NCI-H1092 (cell line): ENCODE results near the gene COL4A1.

Source experiments
- DNase-seq: peaks from one replicate; lab custom pipeline; 2025; lab: John Stamatoyannopoulos, UW

COL4A1 gene

DNA sequence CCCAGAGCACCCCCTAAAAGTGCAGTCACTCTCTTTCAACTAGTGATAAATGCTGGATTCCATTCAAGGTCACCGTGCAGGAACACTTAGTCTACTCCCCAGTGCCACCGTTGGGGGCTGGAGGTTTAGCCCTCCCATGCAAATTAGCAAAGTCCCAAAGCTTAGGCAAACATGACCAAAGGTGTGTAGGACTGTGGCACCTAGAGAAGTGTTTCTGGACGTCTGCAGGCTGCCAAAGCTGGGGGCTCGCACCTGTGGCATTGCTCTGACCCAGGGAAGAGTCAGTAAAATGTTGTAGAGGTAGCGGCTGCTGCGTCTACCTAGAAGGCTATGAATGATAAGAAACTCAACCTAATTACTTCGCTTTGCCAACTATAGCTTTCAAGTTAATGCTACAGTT, 13.9 kb downstream of the COL4A1 start:
- no peak for DNase-seq

DNA sequence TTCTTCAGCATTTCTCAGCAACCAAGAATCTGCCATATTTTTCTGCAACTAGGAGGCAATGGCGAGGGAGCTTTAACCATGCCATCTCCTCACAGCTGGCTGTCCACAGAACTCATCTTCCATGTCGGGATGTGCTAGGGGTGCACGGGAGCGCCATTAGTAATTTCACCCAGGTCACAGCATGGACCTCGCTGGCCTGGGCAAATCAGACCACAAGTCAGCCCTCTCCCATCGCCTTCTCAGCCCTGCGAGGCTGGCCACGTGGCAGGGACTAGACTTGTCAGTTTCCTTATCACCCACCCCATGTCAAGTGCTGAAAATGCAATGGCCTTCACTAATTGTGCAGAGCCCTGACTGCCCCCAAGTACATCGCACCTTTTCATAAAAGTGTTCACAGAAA, 15.7 kb downstream of the COL4A1 start:
- DNase-seq = no peak

DNA sequence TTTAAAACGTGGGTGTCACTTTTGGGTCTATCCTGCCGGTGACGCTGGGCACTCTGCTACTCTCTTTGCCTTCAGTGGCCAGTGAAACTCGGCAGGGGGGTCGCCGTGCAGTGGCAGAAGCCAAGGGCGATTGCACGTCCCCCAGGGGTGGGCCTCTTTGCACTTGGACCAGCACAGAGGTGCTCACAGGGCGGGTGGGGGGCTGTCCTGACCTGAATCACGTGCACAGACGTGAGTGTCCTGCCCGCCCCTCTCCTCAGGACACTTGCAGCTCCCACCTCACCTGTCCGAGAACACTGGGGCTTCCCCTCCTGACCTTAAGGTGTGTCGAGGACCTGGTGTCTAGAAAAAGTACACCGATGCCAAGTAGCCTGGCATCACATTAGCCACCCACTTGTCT, 16.1 kb downstream of the COL4A1 start:
- no peak for DNase-seq

DNA sequence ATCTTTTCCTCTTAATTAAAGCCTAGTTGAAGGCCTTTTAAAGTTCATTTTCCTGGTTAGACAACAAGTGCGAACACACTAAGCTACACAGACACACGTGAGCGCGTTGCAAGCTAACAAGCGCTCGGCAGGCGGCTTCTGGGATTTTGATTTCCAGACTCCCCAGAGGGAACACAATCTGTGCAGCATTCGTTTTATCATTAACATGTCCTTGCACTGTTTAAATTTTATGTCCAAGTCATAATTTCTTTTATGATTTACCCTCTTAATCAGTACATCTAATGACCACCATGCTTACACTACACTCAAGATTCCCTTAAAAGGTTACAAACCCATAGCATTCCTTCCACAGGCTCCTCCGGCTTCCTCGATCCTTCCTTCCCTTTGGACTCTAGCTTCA, 16.8 kb downstream of the COL4A1 start:
- DNase-seq = no peak

DNA sequence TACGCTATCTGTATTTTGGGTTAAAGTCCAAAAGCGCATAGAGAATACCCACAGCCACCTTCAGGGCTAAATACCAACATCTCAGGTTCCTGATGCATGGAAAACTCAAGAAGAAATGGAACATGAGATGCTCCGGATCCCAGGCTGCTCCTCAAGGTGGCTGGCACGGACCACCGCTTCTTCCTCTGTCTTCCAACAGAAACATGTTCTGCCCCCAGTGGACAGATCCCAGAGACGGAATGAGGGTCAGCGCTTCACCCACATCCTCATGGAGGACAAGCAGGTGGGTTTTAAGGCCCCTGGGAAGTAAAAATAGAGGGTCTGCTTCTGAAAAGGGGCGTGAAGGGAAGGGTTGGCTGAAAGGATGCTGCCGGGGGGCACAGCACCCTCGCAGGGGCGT, 17.3 kb downstream of the COL4A1 start:
- DNase-seq = no peak

DNA sequence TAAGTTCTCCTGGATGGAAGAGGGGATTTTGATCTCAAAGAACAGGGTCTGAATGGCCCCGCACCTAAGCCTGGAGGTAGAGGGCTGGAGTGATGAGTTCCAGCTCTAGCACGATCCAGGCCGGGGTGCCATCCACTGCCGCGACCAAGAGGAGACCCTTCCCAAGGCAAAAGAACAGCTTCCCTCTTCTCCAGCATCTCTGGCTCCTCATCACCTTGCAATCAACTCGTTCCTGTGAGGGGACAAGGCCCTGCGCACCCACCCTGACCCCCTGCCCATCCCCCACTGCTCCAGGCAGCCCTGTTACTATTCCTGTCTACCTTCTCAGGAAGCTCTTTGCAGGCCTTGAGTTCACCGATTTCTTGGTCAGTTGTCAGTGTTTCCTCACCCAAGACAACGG, 17.8 kb downstream of the COL4A1 start:
- DNase-seq = no peak

DNA sequence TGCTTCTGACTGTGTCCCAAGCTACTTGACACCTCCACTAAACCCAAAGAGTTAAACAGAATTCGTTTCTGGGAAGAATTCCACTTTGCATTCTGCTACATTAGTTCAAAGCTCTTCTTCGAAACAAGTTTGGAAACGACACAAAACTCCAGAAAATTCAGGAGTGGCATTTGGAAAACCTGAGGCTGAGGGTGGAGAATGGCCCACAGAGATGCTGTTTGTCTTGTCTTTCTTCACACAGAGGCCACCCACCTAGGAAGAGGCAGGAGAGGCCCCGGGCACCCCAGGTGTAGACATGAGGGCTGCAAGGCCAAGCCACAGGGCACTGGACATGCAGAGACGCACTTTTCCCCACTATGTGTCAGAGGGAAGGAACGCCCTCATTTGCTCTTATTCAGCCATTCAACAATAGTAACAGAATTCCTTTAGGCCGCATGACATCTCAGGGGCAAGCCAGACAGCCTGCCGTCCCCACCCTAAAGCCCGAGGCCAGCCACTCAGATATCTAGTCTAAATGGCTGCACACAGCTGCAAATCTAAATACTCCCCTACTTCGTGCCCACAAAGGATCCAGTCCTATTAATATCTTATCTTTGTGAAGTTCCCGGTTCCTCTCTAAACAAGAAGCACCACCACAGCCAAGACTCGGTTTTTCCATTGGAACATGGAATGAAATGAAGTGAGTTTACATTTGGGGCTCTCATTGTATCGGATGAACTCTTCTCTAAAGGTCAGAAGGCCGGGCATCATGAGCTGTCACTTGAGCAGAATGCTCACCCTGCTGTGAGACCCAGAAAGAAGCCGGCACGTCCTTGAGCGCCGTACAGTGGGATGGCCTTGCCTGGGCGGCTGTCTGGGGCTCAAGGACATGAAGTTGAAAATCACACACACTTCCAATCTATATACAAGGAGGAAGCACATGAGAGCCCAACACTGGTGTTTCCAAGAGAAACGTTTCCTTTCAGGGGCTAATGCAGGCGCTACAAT, 19.8 kb downstream of the COL4A1 start:
- no peak for DNase-seq

DNA sequence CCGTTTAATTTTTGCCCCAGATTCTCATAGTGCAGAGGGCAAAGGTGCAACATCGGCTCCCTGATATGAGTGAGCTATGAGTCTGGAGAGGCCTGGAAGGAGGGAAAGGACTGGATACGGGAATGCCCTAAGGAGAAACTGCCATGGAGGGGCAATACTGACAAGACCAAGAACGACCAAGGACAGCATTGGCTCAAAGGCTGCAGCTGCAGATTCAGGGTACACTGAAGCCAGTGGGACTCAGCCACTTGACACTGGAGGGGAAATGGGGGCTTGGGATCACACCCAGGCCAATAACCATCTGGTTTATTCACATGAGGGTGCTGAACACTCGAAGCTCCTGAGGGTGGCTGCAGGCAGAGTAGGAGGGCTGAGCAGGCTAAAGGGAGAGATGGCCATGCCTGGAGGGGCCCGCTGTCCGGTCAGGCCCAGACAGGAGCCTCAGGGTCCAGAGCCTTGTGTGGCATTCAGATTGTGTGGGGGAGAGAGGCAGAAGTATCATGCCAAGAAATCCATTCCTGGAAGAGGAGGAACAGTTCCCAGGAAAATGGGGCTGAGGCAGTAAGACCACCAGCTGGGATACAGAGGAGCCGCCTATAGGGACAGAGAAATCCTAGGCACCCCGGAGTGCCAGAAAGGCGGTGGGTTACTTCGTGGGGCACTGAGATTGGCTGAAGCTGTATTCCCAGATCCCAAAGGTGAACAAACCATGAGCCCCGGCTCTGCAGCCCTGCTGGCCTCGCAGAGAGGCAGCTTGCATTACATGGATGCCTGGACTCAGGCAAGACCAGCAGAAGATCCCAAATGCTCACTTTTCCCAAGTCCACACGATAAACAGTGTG, 20.7 kb downstream of the COL4A1 start:
- no peak for DNase-seq

DNA sequence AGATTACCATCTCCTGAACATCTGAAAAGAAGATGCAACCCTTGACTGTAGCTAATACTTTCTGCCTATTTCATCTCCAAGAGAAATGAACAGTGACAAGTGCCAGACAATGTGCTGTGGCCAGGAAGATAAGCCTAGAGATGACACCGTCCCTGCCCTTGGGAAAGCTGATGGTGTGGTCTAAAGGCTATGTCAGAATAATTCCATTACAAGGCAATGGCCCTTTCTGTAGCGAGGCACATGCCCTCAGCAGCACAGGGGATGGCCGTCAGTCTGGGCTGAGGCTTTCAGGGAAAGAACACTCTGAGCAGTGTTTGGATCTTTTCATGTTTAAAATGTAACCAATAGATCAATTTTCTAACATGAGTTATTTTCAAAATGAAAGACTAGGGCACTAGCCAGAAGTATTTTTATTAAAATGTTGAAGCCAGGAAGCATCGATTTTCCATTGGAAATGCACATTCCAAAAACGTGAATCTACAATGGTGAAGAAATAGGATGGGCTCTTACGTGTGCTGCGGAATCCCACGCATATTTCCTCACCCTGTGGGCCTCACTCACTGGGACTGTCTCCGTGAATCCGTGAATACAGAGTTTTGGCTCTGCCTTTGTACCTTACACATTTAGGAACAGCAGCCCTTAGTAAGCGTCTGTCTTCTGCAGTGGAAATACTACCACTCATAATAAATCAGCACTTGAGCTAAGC, 22.0 kb downstream of the COL4A1 start:
- DNase-seq = no peak

DNA sequence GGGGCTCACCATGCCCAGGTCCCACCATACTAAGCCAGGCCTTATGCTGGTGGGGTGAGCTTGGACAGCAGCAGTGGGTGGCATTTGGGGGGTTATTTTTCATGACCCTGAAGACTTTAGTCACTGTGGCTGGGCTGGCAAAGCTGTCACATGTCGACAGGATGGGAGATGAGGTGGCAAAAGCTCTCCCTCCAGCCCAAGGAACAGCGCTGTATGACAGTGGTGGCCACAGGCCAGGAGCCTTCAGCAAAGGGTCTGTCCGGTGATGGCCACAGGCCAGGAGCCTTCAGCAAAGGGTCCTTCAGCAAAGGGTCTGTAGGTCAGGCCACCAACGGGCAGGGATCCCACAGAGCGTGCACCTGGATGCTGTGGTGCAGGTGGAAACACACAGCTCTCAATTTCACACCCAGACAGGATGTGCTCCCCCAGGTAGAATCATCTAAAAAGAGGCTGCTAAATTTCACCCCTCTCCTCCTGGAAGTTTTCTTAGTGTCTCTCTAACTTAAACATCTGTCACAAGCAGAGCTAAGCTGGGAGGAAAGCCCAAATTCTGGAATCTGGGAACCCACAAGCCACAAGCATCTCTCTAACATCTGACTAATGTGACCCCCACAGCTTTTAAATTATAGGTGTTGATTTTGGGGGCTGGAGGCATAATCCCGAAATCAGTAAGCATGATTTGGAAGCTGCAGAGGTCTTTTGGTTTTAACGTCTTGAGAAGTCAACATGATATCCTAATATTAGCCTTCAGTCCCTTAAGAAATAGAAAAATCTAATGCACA, 23.0 kb downstream of the COL4A1 start:
- no peak for DNase-seq

DNA sequence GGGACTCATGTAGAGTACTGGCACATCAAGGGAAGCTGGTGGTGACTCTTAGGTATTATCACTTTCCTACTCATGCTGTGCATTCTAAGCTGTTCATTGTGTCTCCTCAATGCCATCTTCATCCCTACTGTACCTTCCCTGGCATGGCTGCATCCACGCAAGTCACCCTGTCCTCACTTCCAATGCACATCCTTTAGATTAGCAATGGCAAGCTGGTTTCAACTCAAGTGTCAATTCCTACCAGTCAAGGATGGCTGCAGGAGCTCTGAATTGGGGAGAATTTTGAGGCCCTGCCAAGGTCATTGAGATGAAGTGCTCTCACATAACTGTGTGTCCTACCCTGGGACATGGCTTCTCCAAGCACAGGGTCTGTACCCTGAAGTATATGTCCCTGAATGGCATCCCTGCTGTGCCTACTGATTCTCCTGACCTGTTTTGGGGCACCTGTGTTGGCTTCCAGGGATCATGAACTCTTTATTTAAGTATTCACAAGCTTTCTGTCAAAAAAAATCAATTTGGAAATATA, 24.6 kb downstream of the COL4A1 start:
- no peak for DNase-seq

DNA sequence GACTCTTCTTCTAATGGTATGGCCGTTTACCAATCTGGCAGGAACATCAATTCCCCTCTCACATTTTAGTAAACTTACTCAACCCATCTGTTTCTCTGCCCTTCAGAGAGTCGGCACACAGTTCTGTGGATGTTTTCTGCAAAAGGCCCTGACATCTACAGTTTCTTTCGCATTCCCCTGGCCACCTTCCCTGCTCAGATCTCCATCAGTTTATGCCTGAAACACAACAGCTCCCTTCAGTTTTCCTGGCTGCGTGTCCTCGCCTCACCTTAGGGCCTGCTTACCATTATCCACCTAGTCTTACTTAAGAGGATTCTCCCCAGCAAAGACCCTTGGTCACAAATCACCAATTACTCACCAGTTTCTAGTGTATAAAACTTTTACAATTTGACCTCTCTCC, 25.2 kb downstream of the COL4A1 start:
- no peak for DNase-seq

DNA sequence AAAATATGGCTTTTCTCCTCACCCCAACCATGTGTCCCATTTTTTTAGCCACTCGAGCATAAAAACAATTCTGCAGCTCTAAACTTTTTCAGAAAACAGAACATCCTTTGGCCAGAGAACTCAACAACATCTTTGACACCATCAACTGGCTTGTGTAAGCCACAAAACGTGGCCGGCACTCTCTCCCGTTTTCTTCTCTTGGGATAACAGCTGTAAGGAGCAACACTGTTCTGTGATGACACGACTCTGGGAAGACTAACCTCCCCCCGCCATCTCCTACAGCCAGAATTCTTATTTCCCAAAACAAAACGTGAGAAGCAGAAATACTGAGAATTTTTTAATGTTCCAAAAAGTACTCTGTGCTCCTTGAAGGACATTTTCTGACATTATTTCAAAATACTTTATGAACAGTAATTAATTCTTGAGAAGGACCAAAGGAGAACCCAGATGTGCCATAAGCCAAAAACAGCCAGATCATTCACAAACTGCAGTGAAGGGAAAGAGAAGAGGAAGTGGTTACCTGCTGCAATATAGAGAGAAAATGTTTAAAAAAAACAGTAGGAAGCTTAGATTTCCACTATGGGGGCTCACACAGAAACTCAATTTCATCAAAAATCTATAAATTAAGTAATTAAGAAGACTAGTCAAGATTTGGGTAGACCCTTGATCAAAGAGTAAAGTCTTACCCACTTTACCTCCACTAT, 25.8 kb downstream of the COL4A1 start:
- DNase-seq = no peak

DNA sequence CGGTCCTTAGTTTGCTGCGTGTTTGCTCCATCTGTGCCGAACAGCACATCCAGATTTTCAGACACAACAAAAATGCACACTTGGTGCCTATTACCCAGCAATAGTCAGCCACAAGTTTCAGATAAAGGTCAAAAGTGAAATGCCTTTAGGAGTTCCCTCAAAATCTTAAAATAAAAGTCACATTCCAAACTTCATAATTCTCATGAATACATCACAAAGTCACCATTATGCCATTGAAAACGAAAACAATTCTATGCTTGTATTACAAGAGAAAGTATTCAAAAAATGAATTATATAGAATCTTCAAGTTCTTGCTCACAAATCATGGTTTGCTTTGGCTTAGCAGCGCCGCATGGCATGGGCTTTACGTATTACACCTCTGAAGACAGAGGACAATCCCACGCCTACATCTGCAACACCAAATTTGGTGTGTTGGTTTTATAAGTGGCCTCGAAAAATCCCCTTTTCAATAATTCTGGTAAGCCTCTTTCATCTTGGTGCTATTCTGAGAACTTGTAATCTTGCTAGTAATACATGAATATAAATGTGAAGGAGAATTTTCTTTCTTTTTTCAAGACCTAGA, 26.6 kb downstream of the COL4A1 start:
- no peak for DNase-seq

DNA sequence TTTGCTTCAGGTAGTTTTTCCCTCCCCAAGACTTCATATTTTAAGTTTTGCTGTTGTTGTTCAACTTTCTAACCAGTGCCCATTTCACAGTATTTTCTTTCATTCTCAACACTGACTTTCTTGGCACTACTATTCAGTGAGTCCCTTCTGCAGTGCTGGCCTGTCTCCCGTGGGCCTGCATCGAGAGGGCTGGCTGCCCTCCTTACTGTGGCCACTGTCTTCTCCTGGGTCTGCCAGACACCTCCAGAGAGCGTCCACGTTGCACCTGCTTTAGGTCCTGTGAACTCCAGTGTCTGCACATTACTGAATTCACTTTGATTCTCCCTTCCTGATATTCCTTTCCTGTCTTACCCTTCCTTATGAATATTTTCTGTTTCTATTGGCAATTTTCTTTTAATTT, 27.3 kb downstream of the COL4A1 start:
- DNase-seq = no peak

DNA sequence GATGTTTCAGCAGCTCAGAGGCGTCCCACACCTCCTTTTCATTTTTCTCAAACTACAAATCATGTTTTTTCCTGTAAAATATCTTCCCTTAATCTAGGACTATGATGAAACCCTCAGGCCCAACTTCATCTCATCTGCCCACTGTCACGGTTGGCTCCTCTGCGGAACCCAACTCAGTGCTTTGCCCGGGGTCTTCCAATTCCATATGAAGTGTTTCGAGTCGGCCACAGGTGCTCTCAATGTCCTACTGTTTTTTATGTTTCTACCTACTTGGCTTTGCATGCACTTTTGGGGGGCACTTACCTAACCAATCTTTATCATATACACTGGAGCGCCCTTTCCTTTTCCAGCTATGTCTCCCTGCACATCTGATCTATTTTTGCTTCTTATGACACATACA, 28.1 kb downstream of the COL4A1 start:
- DNase-seq = no peak

DNA sequence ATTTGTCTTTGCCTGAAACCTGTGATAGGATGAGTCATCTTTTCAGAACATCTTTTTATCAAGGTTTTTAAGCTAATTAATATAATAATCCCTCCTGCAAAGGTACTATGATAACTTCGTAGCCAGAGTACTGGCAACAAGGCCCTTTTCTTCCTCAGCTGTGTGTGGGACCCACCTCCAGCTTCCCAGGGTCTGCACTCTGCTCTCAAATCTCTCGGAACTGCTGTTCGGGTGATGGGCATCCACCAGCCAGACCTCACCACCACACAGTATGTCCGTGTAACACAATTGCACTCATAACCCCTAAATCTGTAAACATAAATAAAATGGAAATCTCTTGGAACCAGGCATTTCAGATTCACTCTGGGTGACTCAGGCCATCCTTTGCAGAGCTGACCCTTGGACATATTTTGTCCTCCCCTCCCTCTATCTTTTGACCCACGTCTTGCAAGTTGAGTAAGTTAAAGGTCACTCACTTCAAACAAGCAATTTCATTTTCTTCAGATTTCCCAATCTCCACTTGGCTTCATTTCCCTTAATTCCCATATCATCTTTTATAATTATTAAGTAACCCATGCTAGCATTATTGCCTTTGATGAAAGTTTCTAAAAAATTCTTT, 29.5 kb downstream of the COL4A1 start:
- no peak for DNase-seq

DNA sequence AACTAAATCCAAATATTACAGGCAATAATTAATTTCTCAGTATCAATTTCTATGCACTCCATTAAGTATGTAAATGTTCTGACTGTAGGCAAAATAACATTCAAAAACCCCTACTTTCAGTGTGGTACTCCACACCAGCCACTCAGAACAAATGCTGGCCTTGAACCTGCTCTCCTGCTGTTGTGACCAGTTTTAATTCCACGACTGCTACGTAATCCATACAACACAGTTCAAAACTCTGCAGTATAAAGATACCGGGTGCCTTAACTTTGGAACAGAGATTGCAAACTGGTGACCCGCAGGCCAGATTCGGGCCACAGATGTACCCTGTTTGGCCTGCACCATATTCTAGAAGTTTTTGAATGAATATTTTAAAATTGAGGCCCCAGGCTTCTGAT, 30.4 kb downstream of the COL4A1 start:
- DNase-seq = no peak

DNA sequence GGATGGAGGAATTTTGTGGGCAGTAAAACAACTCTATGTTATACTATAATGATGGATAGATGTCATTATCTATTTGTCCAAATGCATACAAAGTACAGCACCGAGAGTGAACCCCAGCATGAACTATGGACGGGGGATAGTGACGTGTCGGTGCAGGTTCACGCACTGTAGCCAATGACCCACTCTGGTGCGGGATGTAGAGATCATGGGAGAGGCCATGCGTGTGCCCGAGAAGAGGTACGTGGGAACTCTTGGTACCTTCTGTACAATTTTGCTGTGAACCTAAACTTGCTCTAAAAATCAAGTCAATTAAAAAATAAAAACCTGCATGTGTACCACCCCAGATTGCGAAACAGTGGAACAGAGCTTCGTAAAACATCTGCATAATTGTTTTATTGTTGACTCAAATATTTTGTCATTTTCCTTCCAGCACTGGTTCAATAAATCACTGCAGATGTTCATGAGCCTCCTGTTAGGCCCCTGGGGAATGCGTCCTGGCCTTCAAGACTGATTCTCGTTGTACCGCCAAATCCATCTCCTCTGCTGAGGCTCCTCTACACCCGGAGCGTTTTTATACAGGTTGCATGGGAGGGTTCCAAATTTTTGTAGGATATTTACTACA, 30.9 kb downstream of the COL4A1 start:
- DNase-seq = no peak
